GM19397 (cell line): ENCODE results near the gene UQCRHL.
"Not testable (repeated sequence)": the region's sequence is repeated elsewhere in the genome, so short reads cannot be mapped to it uniquely, and the experiment has no call there.

Experiments
- ATAC-seq: cut with Tn5 transposase; IDR thresholded peaks from one replicate; pipeline ENCODE4 v1.9.1; 2021; ENCODE audit warnings: mild to moderate bottlenecking, moderate library complexity; ENCODE audit not compliant: unreplicated experiment

UQCRHL gene

GRCh38 chr1:15807549-15807948, at the start of gene UQCRHL:
Gene UQCRHL, minus strand, starts transcription at chr1:15807649. Its CDS starts 0 bp downstream, at chr1:15807649.
- ATAC-seq = not testable (repeated sequence)

GRCh38 chr1:15856888-15857287, 49.4 kb upstream of the UQCRHL start:
- no peak for ATAC-seq

- no peak for ATAC-seq
Observed at GRCh38 chr1:15852828-15853302, 45.4 kb upstream of the UQCRHL start.

- no peak for ATAC-seq
Observed at GRCh38 chr1:15852036-15852827, 44.8 kb upstream of the UQCRHL start.

GRCh38 chr1:15851210-15852035, 44.0 kb upstream of the UQCRHL start:
- no peak for ATAC-seq

- ATAC-seq = no peak
Observed at GRCh38 chr1:15850471-15851001, 43.1 kb upstream of the UQCRHL start.

GRCh38 chr1:15849775-15850324, 42.4 kb upstream of the UQCRHL start:
- no peak for ATAC-seq

GRCh38 chr1:15848929-15849774, 41.7 kb upstream of the UQCRHL start:
- no peak for ATAC-seq

- peak; percentile 15 for ATAC-seq
Observed at GRCh38 chr1:15848143-15848928, 40.9 kb upstream of the UQCRHL start.

GRCh38 chr1:15847893-15848142, 40.4 kb upstream of the UQCRHL start:
- ATAC-seq = no peak

GRCh38 chr1:15847100-15847892, 39.8 kb upstream of the UQCRHL start, which contains the start of gene SPEN:
Gene SPEN, plus strand, starts transcription at chr1:15847707. Its CDS starts 361 bp downstream, at chr1:15848068.
- ATAC-seq = peak; percentile 77

- ATAC-seq = not testable (repeated sequence)
Observed at GRCh38 chr1:15846056-15846455, 38.6 kb upstream of the UQCRHL start.

- ATAC-seq = no peak
Observed at GRCh38 chr1:15843826-15844572, 36.5 kb upstream of the UQCRHL start.

GRCh38 chr1:15838721-15839120, 31.3 kb upstream of the UQCRHL start:
- no peak for ATAC-seq

- ATAC-seq = no peak
Observed at GRCh38 chr1:15837931-15838330, 30.5 kb upstream of the UQCRHL start.

GRCh38 chr1:15836772-15837669, 29.6 kb upstream of the UQCRHL start:
- ATAC-seq = no peak

GRCh38 chr1:15836511-15836771, 29.0 kb upstream of the UQCRHL start:
- ATAC-seq = not testable (repeated sequence)
